Motor neuron (in vitro differentiated cells): ENCODE data around the gene IRF3. TPM values are rescaled to one million over a fixed set of nuclear protein-coding genes. Genes with fewer than 3 reads are reported as not detected.

Source experiments
- ATAC-seq, 8 experiments: fragments of 200-7000 bp; cut with Tn5 transposase; replicated peaks in 6 of 8; 2 replicates each; pipeline ENCODE4 v1.8.0; 2021; ENCODE audit warnings: mild to moderate bottlenecking in 8 of 8, moderate library complexity in 8 of 8
- H3K27ac ChIP-seq, 2 donors: fragments of 250-450 bp; sonication (Bioruptor Pico); 2 replicates each; pipeline ENCODE4 v1.9.0; 2021; ENCODE audit warnings: antibody characterized with exemption in 2 of 2, mild to moderate bottlenecking in 2 of 2, moderate library complexity in 1 of 2
- H3K4me1 ChIP-seq, 2 donors: fragments of 250-450 bp; sonication (Bioruptor Pico); replicated peaks in 1 of 2; 2 replicates each; pipeline ENCODE4 v1.6.1; 2021; ENCODE audit warnings: antibody characterized with exemption in 2 of 2, mild to moderate bottlenecking in 2 of 2, moderate library complexity in 1 of 2
- H3K4me3 ChIP-seq, 5 donors: fragments of 250-450 bp; sonication (Bioruptor Pico); 2 replicates each; pipeline ENCODE4 v1.9.0; 2021; ENCODE audit warnings: antibody characterized with exemption in 5 of 5, mild to moderate bottlenecking in 5 of 5, moderate library complexity in 4 of 5
- WGBS, 10 experiments: fragments of 450-650 bp; shearing (Covaris generic); methylation state at CpG; one replicate each; pipeline ENCODE4 v1.0.0; 2022; 5-methylcytosine and 5-hydroxymethylcytosine counted together
- in situ Hi-C, 9 experiments: fragments of 400-800 bp; cut with MboI; loops; one replicate each; pipeline ENCODE4 v1.15.0; 2021; ENCODE audit warnings: low sequenced_read_pairs in 9 of 9, low pct_unique_long_range_greater_than_20kb in 2 of 9; ENCODE audit not compliant: unreplicated experiment in 9 of 9
- total RNA-seq, 8 experiments: library from RNA; unstranded; fragments of 300-600 nt; gene quantifications; 2 replicates each; pipeline versions ENCODE4 v1.2.3 to v1.2.4, GENCODE V29; 2022

Gene IRF3
- total RNA-seq, 8 experiments from 2014 or later, result 40.8 to 110 (median 53.4) TPM

GRCh38 chr19:49684251-49684982 lies 18.8 kb upstream of the IRF3 start:
- Histone ChIP-seq H3K4me3 (no peak overlapping the region), H3K4me1 (peaks cover 21 to 26% of the 10 kb centered on the region in 2 donors), H3K27ac (no peak overlapping the region)
- in situ Hi-C loops, result no loop called here
- WGBS, 10 experiments, result 68 to 100% (median 95%) methylated on average over 1 to 11 of the region's 35 CpGs; no CpG with 5 or more reads in 5 of the 10 experiments
- ATAC-seq, result peak in 2 of 8 experiments; percentile 7 to 12

- ATAC-seq, result no peak
- H3K4me3 ChIP-seq, result no peak overlapping the region
- H3K27ac ChIP-seq, result no peak overlapping the region
- peaks cover 21 to 26% of the 10 kb centered on the region in 2 donors for H3K4me1 ChIP-seq
- in situ Hi-C loops, result no loop called here
- WGBS, 10 experiments, result 60 to 100% (median 100%) methylated on average over 1 to 9 of the region's 18 CpGs; no CpG with 5 or more reads in 4 of the 10 experiments
These were observed 18.2 kb upstream of the IRF3 start for GRCh38 chr19:49683814-49684250.

- no peak overlapping the region for H3K27ac ChIP-seq
- in situ Hi-C loops, result no loop called here
- no peak for ATAC-seq
- no peak overlapping the region for H3K4me3 ChIP-seq
- 62 to 100% (median 89%) methylated on average over 1 to 8 of the region's 8 CpGs; no CpG with 5 or more reads in 2 of the 10 experiments for WGBS, 10 experiments
- peaks cover 25 to 26% of the 10 kb centered on the region in 2 donors for H3K4me1 ChIP-seq
These were observed 16.6 kb upstream of the IRF3 start for GRCh38 chr19:49682274-49682673.

- no peak for ATAC-seq
- in situ Hi-C loops, result no loop called here
- Histone ChIP-seq H3K27ac (no peak overlapping the region), H3K4me1 (peaks cover 25 to 26% of the 10 kb centered on the region in 2 donors), H3K4me3 (no peak overlapping the region)
- WGBS, 10 experiments, result 82 to 100% (median 100%) methylated on average over 2 to 6 of the region's 19 CpGs; no CpG with 5 or more reads in 6 of the 10 experiments
These were observed 16.2 kb upstream of the IRF3 start for GRCh38 chr19:49681830-49682229.

- peak in 7 of 8 experiments; percentile 0 to 36 (median 24) for ATAC-seq
- Histone ChIP-seq H3K4me3 (peak overlapping the region in 4 of 5 donors; percentile 2 to 29 (median 8)), H3K4me1 (peaks cover 25 to 26% of the 10 kb centered on the region in 2 donors), H3K27ac (peak overlapping the region; percentile 24 to 79)
- in situ Hi-C loops, result no loop called here
- 40 to 100% (median 76%) methylated on average over 1 to 19 of the region's 40 CpGs; no CpG with 5 or more reads in 1 of the 10 experiments for WGBS, 10 experiments
These were observed 15.0 kb upstream of the IRF3 start for GRCh38 chr19:49680421-49681351.

GRCh38 chr19:49679771-49680413 lies 14.2 kb upstream of the IRF3 start:
- peaks cover 25 to 26% of the 10 kb centered on the region in 2 donors for H3K4me1 ChIP-seq
- 20% methylated on average over 1 of the region's 10 CpGs; no CpG with 5 or more reads in 9 of the 10 experiments for WGBS, 10 experiments
- peak overlapping the region; percentile 24 to 79 for H3K27ac ChIP-seq
- H3K4me3 ChIP-seq, result peak overlapping the region in 2 of 5 donors; percentile 13 to 29
- in situ Hi-C loops, result no loop called here
- ATAC-seq, result no peak

GRCh38 chr19:49678985-49679770 lies 13.5 kb upstream of the IRF3 start:
- in situ Hi-C loops, result no loop called here
- Histone ChIP-seq H3K4me1 (peaks cover 25 to 26% of the 10 kb centered on the region in 2 donors), H3K27ac (peak overlapping the region in 1 of 2 donors; percentile 99), H3K4me3 (peak overlapping the region in 1 of 5 donors; percentile 89)
- WGBS, 10 experiments, result 55 to 100% methylated on average over 1 to 2 of the region's 12 CpGs; no CpG with 5 or more reads in 8 of the 10 experiments
- ATAC-seq, result no peak

- Histone ChIP-seq H3K4me3 (peak overlapping the region; percentile 68 to 94 (median 88)), H3K4me1 (peaks cover 25 to 26% of the 10 kb centered on the region in 2 donors), H3K27ac (peak overlapping the region; percentile 98 to 99)
- 0% methylated on average over 1 to 3 of the region's 21 CpGs; no CpG with 5 or more reads in 7 of the 10 experiments for WGBS, 10 experiments
- ATAC-seq, result no peak
- in situ Hi-C loops, result no loop called here
These were observed 12.4 kb upstream of the IRF3 start for GRCh38 chr19:49677901-49678674.

GRCh38 chr19:49677231-49677900 lies 11.7 kb upstream of the IRF3 start, which contains the start of gene PRMT1:
PRMT1 (plus strand) TSS chr19:49677271; CDS start chr19:49677281, 10 bp downstream.
- ATAC-seq, result peak; percentile 5 to 28 (median 14)
- Histone ChIP-seq H3K27ac (peak within 1 kb of the TSS; percentile 99), H3K4me3 (peak within 1 kb of the TSS; percentile 68 to 94 (median 88)), H3K4me1 (peaks cover 28 to 32% of the 10 kb centered on the region in 2 donors)
- in situ Hi-C loops, result no loop called here
- 0% methylated on average over 1 of the region's 57 CpGs; no CpG with 5 or more reads in 9 of the 10 experiments for WGBS, 10 experiments

GRCh38 chr19:49676784-49677230 lies 11.2 kb upstream of the IRF3 start:
- Histone ChIP-seq H3K27ac (peak overlapping the region; percentile 98 to 99), H3K4me3 (peak overlapping the region; percentile 68 to 94 (median 88)), H3K4me1 (peaks cover 31 to 36% of the 10 kb centered on the region in 2 donors)
- 0 to 6% (median 1%) methylated on average over 3 to 9 of the region's 34 CpGs; no CpG with 5 or more reads in 6 of the 10 experiments for WGBS, 10 experiments
- in situ Hi-C loops, result no loop called here
- peak; percentile 74 to 80 (median 79) for ATAC-seq
